GM19467 (cell line): ENCODE data around the gene FPGS.

ENCODE experiments used
- ATAC-seq: cut with Tn5 transposase; IDR thresholded peaks from one replicate; pipeline ENCODE4 v1.9.1; 2021; ENCODE audit warnings: mild to moderate bottlenecking, moderate library complexity; ENCODE audit not compliant: unreplicated experiment

Gene FPGS

GRCh38 chr9:127786773-127787104, 15.9 kb upstream of the FPGS start:
- ATAC-seq = no peak

- no peak for ATAC-seq
Measured at GRCh38 chr9:127788337-127789011, 14.2 kb upstream of the FPGS start.

GRCh38 chr9:127789179-127789578, 13.5 kb upstream of the FPGS start:
- no peak for ATAC-seq

GRCh38 chr9:127790094-127790855, 12.4 kb upstream of the FPGS start:
- no peak for ATAC-seq

- ATAC-seq = no peak
Measured at GRCh38 chr9:127791085-127791484, 11.6 kb upstream of the FPGS start.

GRCh38 chr9:127792417-127793031, 10.2 kb upstream of the FPGS start:
- ATAC-seq = no peak

- no peak for ATAC-seq
Measured at GRCh38 chr9:127793093-127793708, 9.5 kb upstream of the FPGS start.

- ATAC-seq = no peak
Measured at GRCh38 chr9:127794001-127794791, 8.5 kb upstream of the FPGS start.

GRCh38 chr9:127796225-127796813, 6.4 kb upstream of the FPGS start:
- no peak for ATAC-seq

- ATAC-seq = no peak
Measured at GRCh38 chr9:127796852-127797370, 5.8 kb upstream of the FPGS start.

- no peak for ATAC-seq
Measured at GRCh38 chr9:127801955-127802575, 617 bp upstream of the FPGS start.

- ATAC-seq = peak; percentile 5
Measured at GRCh38 chr9:127803507-127804352, 1.0 kb downstream of the FPGS start.

- no peak for ATAC-seq
Measured at GRCh38 chr9:127805620-127806019, 2.9 kb downstream of the FPGS start.

- ATAC-seq = no peak
Measured at GRCh38 chr9:127806871-127807270, 4.2 kb downstream of the FPGS start.

- ATAC-seq = no peak
Measured at GRCh38 chr9:127808347-127809001, 5.8 kb downstream of the FPGS start.

- no peak for ATAC-seq
Measured at GRCh38 chr9:127809002-127809539, 6.4 kb downstream of the FPGS start.

- ATAC-seq = no peak
Measured at GRCh38 chr9:127809540-127810377, 7.1 kb downstream of the FPGS start.
